H9 (cell line): ENCODE results near the gene SSTR3. TPM values are rescaled to one million over a fixed set of nuclear protein-coding genes. Genes with fewer than 3 reads are reported as not detected.

Experiments
- DNase-seq: peaks from one replicate; pipeline ENCODE4 v3.0.0-alpha.2; 2017
- H2AFZ ChIP-seq: one replicate; pipeline ENCODE4 v1.6.1; 2013; ENCODE audit warnings: mild to moderate bottlenecking, low read length, control low read depth, moderate library complexity
- H2AK5ac ChIP-seq: 2 replicates; pipeline ENCODE4 v1.6.1; 2013; ENCODE audit warnings: low read length, control low read depth, mixed read lengths; ENCODE audit not compliant: insufficient read length
- H2BK120ac ChIP-seq: one replicate; pipeline ENCODE4 v1.6.1; 2013; ENCODE audit warnings: low read depth, mild to moderate bottlenecking, low read length, control low read depth, inconsistent platforms; ENCODE audit not compliant: poor library complexity, severe bottlenecking
- H2BK12ac ChIP-seq: 2 replicates; pipeline ENCODE4 v1.6.1; 2013; ENCODE audit warnings: low read length, control low read depth, mixed read lengths, low read depth; ENCODE audit not compliant: insufficient read length
- H2BK15ac ChIP-seq: 2 replicates; pipeline ENCODE4 v1.6.1; 2013; ENCODE audit warnings: low read depth, low read length, control low read depth
- H2BK20ac ChIP-seq: one replicate; pipeline ENCODE4 v1.6.1; 2013; ENCODE audit warnings: low read depth, mild to moderate bottlenecking, low read length, control low read depth, inconsistent platforms; ENCODE audit not compliant: poor library complexity, severe bottlenecking
- H2BK5ac ChIP-seq: 2 replicates; pipeline ENCODE4 v1.6.1; 2013; ENCODE audit warnings: low read length, control low read depth, mixed read lengths; ENCODE audit not compliant: insufficient read length
- H3K14ac ChIP-seq: 2 replicates; pipeline ENCODE4 v1.6.1; 2013; ENCODE audit warnings: low read length, control low read depth; ENCODE audit not compliant: insufficient read depth
- H3K18ac ChIP-seq: 2 replicates; pipeline ENCODE4 v1.6.1; 2013; ENCODE audit warnings: low read depth, mild to moderate bottlenecking, mixed read lengths, low read length, control low read depth; ENCODE audit not compliant: insufficient read length
- H3K23ac ChIP-seq: 2 replicates; pipeline ENCODE4 v1.6.1; 2013; ENCODE audit warnings: low read length, control low read depth, mixed read lengths, low read depth; ENCODE audit not compliant: insufficient read length
- H3K23me2 ChIP-seq: 2 replicates; pipeline ENCODE4 v1.6.1; 2013; ENCODE audit warnings: low read depth, mild to moderate bottlenecking, mixed read lengths, low read length, control low read depth; ENCODE audit not compliant: insufficient read length, poor library complexity, severe bottlenecking
- H3K27ac ChIP-seq: 2 replicates; pipeline ENCODE4 v1.5.1; 2013; ENCODE audit warnings: low read length, control low read depth, mixed read lengths, low read depth; ENCODE audit not compliant: insufficient read length
- H3K27me3 ChIP-seq: 2 replicates; pipeline ENCODE4 v1.6.1; 2013; ENCODE audit warnings: low read length, control low read depth, inconsistent platforms; ENCODE audit not compliant: insufficient read depth
- H3K4ac ChIP-seq: 2 replicates; pipeline ENCODE4 v1.6.1; 2013; ENCODE audit warnings: low read depth, mild to moderate bottlenecking, control low read depth, inconsistent platforms, low read length, moderate library complexity
- H3K4me1 ChIP-seq: 2 replicates; pipeline ENCODE4 v1.6.1; 2013; ENCODE audit warnings: low read length, control low read depth, inconsistent platforms; ENCODE audit not compliant: insufficient read depth
- H3K4me2 ChIP-seq: 2 replicates; pipeline ENCODE4 v1.6.1; 2013; ENCODE audit warnings: low read length, control low read depth, mixed read lengths; ENCODE audit not compliant: insufficient read length, insufficient read depth
- H3K56ac ChIP-seq: 2 replicates; pipeline ENCODE4 v1.6.1; 2013; ENCODE audit warnings: low read depth, mild to moderate bottlenecking, mixed read lengths, low read length, control low read depth; ENCODE audit not compliant: insufficient read length
- H3K79me1 ChIP-seq: 2 replicates; pipeline ENCODE4 v1.6.1; 2013; ENCODE audit warnings: low read depth, mild to moderate bottlenecking, moderate library complexity, low read length, control low read depth, inconsistent platforms; ENCODE audit not compliant: insufficient read depth, poor library complexity, severe bottlenecking
- H3K79me2 ChIP-seq: 2 replicates; pipeline ENCODE4 v1.6.1; 2013; ENCODE audit warnings: low read length, control low read depth, inconsistent platforms; ENCODE audit not compliant: insufficient read depth
- H3K9ac ChIP-seq: 2 replicates; pipeline ENCODE4 v1.6.1; 2013; ENCODE audit warnings: low read length, control low read depth, mixed read lengths; ENCODE audit not compliant: insufficient read length; ENCODE audit errors: extremely low read depth
- H3K9me3 ChIP-seq: one replicate; pipeline ENCODE4 v1.6.1; 2013; ENCODE audit warnings: low read depth, low read length, inconsistent platforms; ENCODE audit not compliant: control insufficient read depth
- H3T11ph ChIP-seq: one replicate; pipeline ENCODE4 v1.6.1; 2013; ENCODE audit warnings: mild to moderate bottlenecking, low read length, control low read depth, inconsistent platforms
- H4K20me1 ChIP-seq: one replicate; pipeline ENCODE4 v1.6.1; 2013; ENCODE audit not compliant: control insufficient read depth, insufficient read length, insufficient read depth
- H4K5ac ChIP-seq: 2 replicates; pipeline ENCODE4 v1.6.1; 2013; ENCODE audit warnings: low read depth, mild to moderate bottlenecking, mixed read lengths, low read length, control low read depth; ENCODE audit not compliant: insufficient read length
- H4K8ac ChIP-seq: replicated peaks from 2 replicates; pipeline ENCODE4 v1.6.1; 2013; ENCODE audit warnings: low read length, control low read depth, mixed read lengths, low read depth; ENCODE audit not compliant: insufficient read length
- H4K91ac ChIP-seq: 2 replicates; pipeline ENCODE4 v1.6.1; 2013; ENCODE audit warnings: low read depth, mild to moderate bottlenecking, moderate library complexity, mixed read lengths, low read length, control low read depth; ENCODE audit not compliant: insufficient read length
- H3K27ac Mint-ChIP-seq, 3 experiments: 2 replicates in 2 of 3; 3 replicates in 1 of 3; pipeline ENCODE4 v1.8.0; 2020 to 2021; ENCODE audit warnings: mixed read lengths in 3 of 3, mild to moderate bottlenecking in 1 of 3, moderate library complexity in 1 of 3
- H3K27me3 Mint-ChIP-seq: 2 replicates; pipeline ENCODE4 v1.8.0; 2021; ENCODE audit warnings: low read depth, mild to moderate bottlenecking, moderate library complexity, mixed read lengths
- H3K36me3 Mint-ChIP-seq, 3 experiments: 2 replicates in 2 of 3; 3 replicates in 1 of 3; pipeline ENCODE4 v1.8.0; 2020 to 2021; ENCODE audit warnings: low read depth in 3 of 3, mixed read lengths in 3 of 3; ENCODE audit not compliant: insufficient read depth in 1 of 3
- H3K4me1 Mint-ChIP-seq, 2 experiments: 2 replicates each; pipeline ENCODE4 v1.8.0; 2020; ENCODE audit warnings: mixed read lengths in 2 of 2
- H3K4me3 Mint-ChIP-seq, 2 experiments: 2 replicates in 1 of 2; 3 replicates in 1 of 2; pipeline ENCODE4 v1.8.0; 2020 to 2021; ENCODE audit warnings: mild to moderate bottlenecking in 2 of 2, mixed read lengths in 2 of 2, moderate library complexity in 1 of 2
- H3K9me3 Mint-ChIP-seq, 2 experiments: 2 replicates in 1 of 2; 3 replicates in 1 of 2; pipeline ENCODE4 v1.8.0; 2020; ENCODE audit warnings: mild to moderate bottlenecking in 2 of 2, mixed read lengths in 2 of 2, moderate library complexity in 1 of 2
- WGBS: extraction: QIAGEN DNeasy Blood & Tissue Kit; methylation state at CpG from one replicate; pipeline ENCODE4 v1.1.7; 2013; ENCODE audit warnings: missing lambda C conversion rate, low lambda C conversion rate, mixed read lengths; ENCODE audit not compliant: insufficient read length; ENCODE audit errors: extremely low coverage; 5-methylcytosine and 5-hydroxymethylcytosine counted together
- total RNA-seq: library from RNA; stranded (reverse); gene quantifications from 2 replicates; pipeline ENCODE4 v1.2.1, GENCODE V29; 2021
- TF ChIP-seq, protein P1 (sequence below): fragments of 200-600 bp; sonication (generic); conservative IDR thresholded peaks from 3 replicates; pipeline ENCODE4 v1.8.0; 2021; ENCODE audit warnings: antibody characterized with exemption, mild to moderate bottlenecking

SSTR3 gene
- total RNA-seq, 1 experiment from 2014 or later: 0.68 TPM

DNA sequence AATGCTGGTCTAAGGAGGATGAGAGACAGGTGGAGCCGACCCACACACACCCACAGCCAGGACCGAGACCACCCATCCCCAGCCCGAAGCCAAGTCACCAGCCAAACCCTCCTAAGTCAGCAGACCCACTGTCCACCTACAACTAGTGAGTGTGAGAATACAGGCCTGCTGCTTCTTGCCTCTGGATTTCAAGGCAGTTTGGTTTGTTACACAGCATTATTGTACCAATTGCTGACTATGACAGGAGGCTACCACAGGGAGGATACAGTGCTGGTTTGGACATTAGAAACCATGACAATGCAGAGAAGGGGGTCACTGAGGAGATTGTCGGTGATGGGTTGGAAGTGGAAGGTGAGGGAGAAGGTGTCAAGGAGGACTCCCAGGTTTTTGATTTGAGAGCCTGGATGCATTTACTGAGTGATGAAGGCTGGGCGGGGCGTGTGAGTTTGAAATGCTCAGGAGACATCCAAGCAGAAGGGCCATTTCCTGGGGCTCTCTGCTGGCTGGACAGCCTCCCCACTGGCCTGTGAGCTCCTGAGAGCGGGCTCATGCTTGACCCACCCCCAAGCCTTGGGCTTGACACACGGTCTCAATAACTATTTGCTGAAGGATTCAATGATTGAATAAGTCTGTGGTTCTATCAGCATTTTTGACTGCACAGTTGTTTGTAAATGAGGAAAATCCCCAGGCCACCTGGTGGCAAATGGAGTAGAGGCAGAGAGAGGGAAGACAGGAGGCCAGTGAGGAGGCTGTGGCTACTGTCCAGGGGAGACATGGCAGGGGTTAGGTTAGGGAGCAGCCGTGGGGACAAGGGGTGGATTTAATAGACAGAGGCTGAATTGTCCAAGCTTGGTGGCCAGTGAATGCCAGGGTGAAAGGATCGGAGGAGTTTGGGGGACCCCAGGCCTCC is 9.4 kb upstream of the SSTR3 start:
- TF ChIP-seq, protein P1, sequence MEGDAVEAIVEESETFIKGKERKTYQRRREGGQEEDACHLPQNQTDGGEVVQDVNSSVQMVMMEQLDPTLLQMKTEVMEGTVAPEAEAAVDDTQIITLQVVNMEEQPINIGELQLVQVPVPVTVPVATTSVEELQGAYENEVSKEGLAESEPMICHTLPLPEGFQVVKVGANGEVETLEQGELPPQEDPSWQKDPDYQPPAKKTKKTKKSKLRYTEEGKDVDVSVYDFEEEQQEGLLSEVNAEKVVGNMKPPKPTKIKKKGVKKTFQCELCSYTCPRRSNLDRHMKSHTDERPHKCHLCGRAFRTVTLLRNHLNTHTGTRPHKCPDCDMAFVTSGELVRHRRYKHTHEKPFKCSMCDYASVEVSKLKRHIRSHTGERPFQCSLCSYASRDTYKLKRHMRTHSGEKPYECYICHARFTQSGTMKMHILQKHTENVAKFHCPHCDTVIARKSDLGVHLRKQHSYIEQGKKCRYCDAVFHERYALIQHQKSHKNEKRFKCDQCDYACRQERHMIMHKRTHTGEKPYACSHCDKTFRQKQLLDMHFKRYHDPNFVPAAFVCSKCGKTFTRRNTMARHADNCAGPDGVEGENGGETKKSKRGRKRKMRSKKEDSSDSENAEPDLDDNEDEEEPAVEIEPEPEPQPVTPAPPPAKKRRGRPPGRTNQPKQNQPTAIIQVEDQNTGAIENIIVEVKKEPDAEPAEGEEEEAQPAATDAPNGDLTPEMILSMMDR: no peak

More for the DNA sequence above, 9.4 kb upstream of the SSTR3 start:
- H3K18ac ChIP-seq: no peak overlapping the region
- no peak overlapping the region for H3K4ac ChIP-seq
- peaks cover 15 to 25% of the 10 kb centered on the region in 2 experiments for H3K4me1 Mint-ChIP-seq
- H3K27me3 ChIP-seq: no peaks in the 10 kb centered on the region
- no peak overlapping the region for H3K23ac ChIP-seq
- H3K4me1 ChIP-seq: no peaks in the 10 kb centered on the region
- no peaks in the 10 kb centered on the region for H3K23me2 ChIP-seq
- H2BK20ac ChIP-seq: no peak overlapping the region
- no peak for DNase-seq
- H2BK120ac ChIP-seq: no peak overlapping the region
- no peak overlapping the region for H2BK5ac ChIP-seq
- no peak overlapping the region for H2AK5ac ChIP-seq
- no peak overlapping the region for H3K14ac ChIP-seq
- peak overlapping the region in 1 of 3 experiments; percentile 78; a peak in 1 of 7 replicates for H3K27ac Mint-ChIP-seq
- no peak overlapping the region for H3T11ph ChIP-seq
- peaks cover 47% of the 10 kb centered on the region for H3K27me3 Mint-ChIP-seq
- no peak overlapping the region for H3K9ac ChIP-seq
- H3K9me3 ChIP-seq: no peaks in the 10 kb centered on the region
- no peaks in the 10 kb centered on the region; a peak in 1 of 7 replicates for H3K36me3 Mint-ChIP-seq
- no peak overlapping the region for H3K56ac ChIP-seq
- no peaks in the 10 kb centered on the region for H3K79me1 ChIP-seq
- no peak overlapping the region for H3K4me3 Mint-ChIP-seq
- H2AFZ ChIP-seq: no peak overlapping the region
- no peaks in the 10 kb centered on the region for H3K9me3 Mint-ChIP-seq
- no peak overlapping the region for H2BK15ac ChIP-seq
- H3K4me2 ChIP-seq: no peak overlapping the region
- no peak overlapping the region for H4K91ac ChIP-seq
- H3K27ac ChIP-seq: no peak overlapping the region
- H4K5ac ChIP-seq: no peak overlapping the region
- H4K8ac ChIP-seq: no peak overlapping the region
- no peaks in the 10 kb centered on the region for H3K79me2 ChIP-seq
- H4K20me1 ChIP-seq: no peaks in the 10 kb centered on the region
- no peak overlapping the region for H2BK12ac ChIP-seq
- WGBS: no CpG with 5 or more reads among the region's 10 CpGs
